Sigmoid colon (tissue), 4 donors: Measurements from ENCODE around the gene MACROD2.

ENCODE experiments used
- EP300 ChIP-seq, 4 donors: sonication (generic); formaldehyde crosslinking; IDR thresholded peaks; one replicate each; pipeline ENCODE4 v1.6.1; 2017; ENCODE audit warnings: antibody characterized with exemption in 4 of 4
- POLR2A ChIP-seq, 2 donors: fragments of 450-650 bp; IDR thresholded peaks; one replicate each; pipeline ENCODE4 v1.6.1; 2016; ENCODE audit warnings: antibody characterized with exemption in 2 of 2, mild to moderate bottlenecking in 2 of 2, moderate library complexity in 2 of 2
- TF ChIP-seq, protein P1 (sequence below), 4 experiments: fragments of 450-650 bp in 3 of 4; fragments of 200-600 bp in 1 of 4; IDR thresholded peaks; one replicate each; pipeline ENCODE4 v1.5.1; 2016 to 2019; ENCODE audit warnings: antibody characterized with exemption in 4 of 4, mild to moderate bottlenecking in 3 of 4, moderate library complexity in 2 of 4

DNA sequence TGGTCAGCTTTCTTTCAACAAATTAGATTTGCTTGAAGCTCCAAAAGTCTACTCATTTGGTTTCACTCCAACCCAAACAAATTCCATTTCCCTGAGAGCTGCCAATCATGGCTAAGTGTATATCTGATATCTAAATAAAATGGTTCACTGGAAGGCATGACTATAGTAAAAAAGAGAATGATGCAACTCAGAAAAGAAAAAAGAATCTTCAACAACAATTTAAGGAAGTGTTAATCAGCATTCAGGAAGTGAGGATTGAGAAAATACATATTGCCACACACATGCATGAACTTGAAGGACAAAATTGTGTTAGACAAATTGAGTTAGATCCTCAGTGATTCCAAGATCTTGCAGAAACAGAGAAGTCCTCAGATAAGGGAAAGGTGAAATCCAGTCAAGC, 1315.0 kb downstream of the MACROD2 start:
- TF ChIP-seq EP300 (IDR thresholded peaks at IDR 0.05), result no peak
- TF ChIP-seq, protein P1, sequence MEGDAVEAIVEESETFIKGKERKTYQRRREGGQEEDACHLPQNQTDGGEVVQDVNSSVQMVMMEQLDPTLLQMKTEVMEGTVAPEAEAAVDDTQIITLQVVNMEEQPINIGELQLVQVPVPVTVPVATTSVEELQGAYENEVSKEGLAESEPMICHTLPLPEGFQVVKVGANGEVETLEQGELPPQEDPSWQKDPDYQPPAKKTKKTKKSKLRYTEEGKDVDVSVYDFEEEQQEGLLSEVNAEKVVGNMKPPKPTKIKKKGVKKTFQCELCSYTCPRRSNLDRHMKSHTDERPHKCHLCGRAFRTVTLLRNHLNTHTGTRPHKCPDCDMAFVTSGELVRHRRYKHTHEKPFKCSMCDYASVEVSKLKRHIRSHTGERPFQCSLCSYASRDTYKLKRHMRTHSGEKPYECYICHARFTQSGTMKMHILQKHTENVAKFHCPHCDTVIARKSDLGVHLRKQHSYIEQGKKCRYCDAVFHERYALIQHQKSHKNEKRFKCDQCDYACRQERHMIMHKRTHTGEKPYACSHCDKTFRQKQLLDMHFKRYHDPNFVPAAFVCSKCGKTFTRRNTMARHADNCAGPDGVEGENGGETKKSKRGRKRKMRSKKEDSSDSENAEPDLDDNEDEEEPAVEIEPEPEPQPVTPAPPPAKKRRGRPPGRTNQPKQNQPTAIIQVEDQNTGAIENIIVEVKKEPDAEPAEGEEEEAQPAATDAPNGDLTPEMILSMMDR (IDR thresholded peaks at IDR 0.05), result no peak
- no peak for TF ChIP-seq POLR2A (IDR thresholded peaks at IDR 0.05)
